Left ventricle myocardium superior (tissue), 1 donor: Measurements from ENCODE around the gene KNDC1. TPM values are rescaled to one million over a fixed set of nuclear protein-coding genes. Genes with fewer than 3 reads are reported as not detected.

Source experiments
- microRNA-seq: library from miRNA; unstranded; fragments of <30 nt; microRNA quantifications from one replicate; pipeline ENCODE4 v1.2.0, GENCODE V29; 2020; ENCODE audit warnings: borderline number of aligned reads
- total RNA-seq: library from RNA; stranded (reverse); fragmentation: NEBNext Ultra II Directional; extraction: Animal tissue kit (Norgen Biotek cat#: 25700); gene quantifications from one replicate; pipeline ENCODE4 v1.2.1, GENCODE V29; 2021
- donor health status: DM: no; HTN: yes; CAD: no; lungs with severe emphysema.

The KNDC1 gene
- total RNA-seq, 1 donor from 2014 or later: 0.20 TPM

Small RNAs within 50 kb of the gene (microRNA-seq; reads per million reads assigned to microRNA genes)
- 3.9 reads per million for gene MIR202

Other genes with a start within 250 kb of the KNDC1 start
- gene CFAP46, start 217.6 kb upstream of the KNDC1 start, total RNA-seq: 1.5 TPM
- not detected for gene ADGRA1, start 72.3 kb upstream of the KNDC1 start, total RNA-seq
- not detected for gene UTF1, start 70.0 kb downstream of the KNDC1 start, total RNA-seq
- 0.99 TPM for gene VENTX, start 77.6 kb downstream of the KNDC1 start, total RNA-seq
- 2.4 TPM for gene ADAM8, start 116.6 kb downstream of the KNDC1 start, total RNA-seq
- 42.6 TPM for gene TUBGCP2, start 148.7 kb downstream of the KNDC1 start, total RNA-seq
- gene ZNF511, start 148.7 kb downstream of the KNDC1 start, total RNA-seq: 45.1 TPM
- not detected for gene CALY, start 176.7 kb downstream of the KNDC1 start, total RNA-seq
- not detected for gene PRAP1, start 187.2 kb downstream of the KNDC1 start, total RNA-seq
- 9.3 TPM for gene FUOM, start 197.8 kb downstream of the KNDC1 start, total RNA-seq
- gene ECHS1, start 213.1 kb downstream of the KNDC1 start, total RNA-seq: 226 TPM
- gene PAOX, start 219.0 kb downstream of the KNDC1 start, total RNA-seq: 2.8 TPM
- 20.9 TPM for gene MTG1, start 233.9 kb downstream of the KNDC1 start, total RNA-seq